GM21717 (cell line): ENCODE results near the gene LRRFIP1.

ENCODE experiments used
- ATAC-seq: cut with Tn5 transposase; IDR thresholded peaks from one replicate; pipeline ENCODE4 v1.9.1; 2021; ENCODE audit warnings: mild to moderate bottlenecking, moderate library complexity; ENCODE audit not compliant: unreplicated experiment

LRRFIP1 gene

GRCh38 chr2:237639052-237639835 lies 11.9 kb downstream of the LRRFIP1 start:
- ATAC-seq: no peak

- no peak for ATAC-seq
These were observed 12.4 kb downstream of the LRRFIP1 start for GRCh38 chr2:237639836-237640220.

- ATAC-seq: no peak
These were observed 13.2 kb downstream of the LRRFIP1 start for GRCh38 chr2:237640493-237640998.

- ATAC-seq: no peak
These were observed 14.8 kb downstream of the LRRFIP1 start for GRCh38 chr2:237642038-237642734.

GRCh38 chr2:237643066-237643465 lies 15.7 kb downstream of the LRRFIP1 start:
- ATAC-seq: no peak

GRCh38 chr2:237643582-237644380 lies 16.4 kb downstream of the LRRFIP1 start:
- ATAC-seq: no peak

- ATAC-seq: no peak
These were observed 17.0 kb downstream of the LRRFIP1 start for GRCh38 chr2:237644381-237644703.

- ATAC-seq: no peak
These were observed 17.9 kb downstream of the LRRFIP1 start for GRCh38 chr2:237645261-237645660.

GRCh38 chr2:237647176-237648015 lies 20.0 kb downstream of the LRRFIP1 start:
- no peak for ATAC-seq

- ATAC-seq: no peak
These were observed 20.6 kb downstream of the LRRFIP1 start for GRCh38 chr2:237648016-237648381.

GRCh38 chr2:237649541-237650454 lies 22.4 kb downstream of the LRRFIP1 start:
- no peak for ATAC-seq

- no peak for ATAC-seq
These were observed 23.1 kb downstream of the LRRFIP1 start for GRCh38 chr2:237650455-237650850.

- no peak for ATAC-seq
These were observed 24.4 kb downstream of the LRRFIP1 start for GRCh38 chr2:237651761-237652160.

- ATAC-seq: no peak
These were observed 24.8 kb downstream of the LRRFIP1 start for GRCh38 chr2:237652181-237652580.

GRCh38 chr2:237652854-237653253 lies 25.5 kb downstream of the LRRFIP1 start:
- ATAC-seq: no peak

- ATAC-seq: no peak
These were observed 26.6 kb downstream of the LRRFIP1 start for GRCh38 chr2:237653776-237654558.

- ATAC-seq: no peak
These were observed 29.7 kb downstream of the LRRFIP1 start for GRCh38 chr2:237657063-237657462.

GRCh38 chr2:237660381-237660900 lies 33.1 kb downstream of the LRRFIP1 start:
- no peak for ATAC-seq

GRCh38 chr2:237661270-237661669 lies 33.9 kb downstream of the LRRFIP1 start:
- no peak for ATAC-seq
